LNCAP (cell line): ENCODE measurements around the gene ITPRID2.

Source experiments
- CTCF ChIP-seq: fragments of 450-650 bp; IDR thresholded peaks from 2 replicates; pipeline ENCODE4 v1.5.1; 2017; ENCODE audit warnings: mild to moderate bottlenecking

ITPRID2 gene

GRCh38 chr2:181862583-181863281 is 28.8 kb upstream of the ITPRID2 start:
- TF ChIP-seq CTCF, result no peak

- no peak for TF ChIP-seq CTCF
These were observed 19.4 kb upstream of the ITPRID2 start for GRCh38 chr2:181872178-181872577.

GRCh38 chr2:181876614-181877063 is 14.9 kb upstream of the ITPRID2 start:
- no peak for TF ChIP-seq CTCF

GRCh38 chr2:181877181-181877664 is 14.3 kb upstream of the ITPRID2 start:
- no peak for TF ChIP-seq CTCF

- no peak for TF ChIP-seq CTCF
These were observed 13.1 kb upstream of the ITPRID2 start for GRCh38 chr2:181878448-181878847.

GRCh38 chr2:181879295-181879694 is 12.2 kb upstream of the ITPRID2 start:
- TF ChIP-seq CTCF, result no peak

- no peak for TF ChIP-seq CTCF
These were observed 9.1 kb upstream of the ITPRID2 start for GRCh38 chr2:181882246-181883020.
